Measurements from ENCODE around the gene BCDIN3D. TPM values are rescaled to one million over a fixed set of nuclear protein-coding genes. Genes with fewer than 3 reads are reported as not detected.

Gene BCDIN3D
- total RNA-seq, 1 experiment from 2014 or later: 5.8 TPM

DNA sequence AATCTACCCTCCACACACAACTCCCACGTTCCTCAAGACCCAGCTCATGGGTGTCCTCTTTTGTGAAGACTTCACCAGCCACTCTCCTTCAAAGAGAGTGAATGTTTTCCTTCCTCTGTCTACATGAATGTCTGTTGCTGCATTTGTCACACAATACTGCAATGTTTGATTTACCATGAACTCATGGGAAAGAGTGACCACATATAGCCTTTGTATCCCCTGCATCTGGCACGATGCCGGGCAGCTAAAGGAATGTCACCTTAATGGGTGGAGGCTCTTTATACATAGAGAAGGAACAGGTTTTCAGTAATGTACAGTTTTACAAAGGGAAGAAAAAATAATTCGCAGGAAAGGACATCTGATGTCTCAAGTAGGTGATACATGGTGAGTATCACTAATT, 12.1 kb upstream of the BCDIN3D start:
- no peak overlapping the region for H3K27ac ChIP-seq (ENCODE audit: low read length)
- H3K9me3 ChIP-seq (ENCODE audit: low read length): no peaks in the 10 kb centered on the region
- no peaks in the 10 kb centered on the region for H3K79me2 ChIP-seq (ENCODE audit: low read length)
- no peak overlapping the region for H3K9ac ChIP-seq (ENCODE audit: low read length)
- H3K4me1 ChIP-seq (ENCODE audit: low read length): no peaks in the 10 kb centered on the region
- H3K27me3 ChIP-seq (ENCODE audit: low read length): no peaks in the 10 kb centered on the region
- no peaks in the 10 kb centered on the region for H3K36me3 ChIP-seq (ENCODE audit: insufficient read depth, low read length)
- no peak overlapping the region for H2AFZ ChIP-seq (ENCODE audit: low read length)
- no peaks in the 10 kb centered on the region for H4K20me1 ChIP-seq (ENCODE audit: insufficient read depth, low read depth, low read length)
- no peak for DNase-seq
- no peak overlapping the region for H3K4me2 ChIP-seq (ENCODE audit: low read depth, low read length, poor library complexity, severe bottlenecking)
- no peaks in the 10 kb centered on the region for H3K9me2 ChIP-seq (replicated peaks; ENCODE audit: insufficient read depth, low read length)
- no peak overlapping the region for H3K4me3 ChIP-seq (ENCODE audit: low read length)

DNA sequence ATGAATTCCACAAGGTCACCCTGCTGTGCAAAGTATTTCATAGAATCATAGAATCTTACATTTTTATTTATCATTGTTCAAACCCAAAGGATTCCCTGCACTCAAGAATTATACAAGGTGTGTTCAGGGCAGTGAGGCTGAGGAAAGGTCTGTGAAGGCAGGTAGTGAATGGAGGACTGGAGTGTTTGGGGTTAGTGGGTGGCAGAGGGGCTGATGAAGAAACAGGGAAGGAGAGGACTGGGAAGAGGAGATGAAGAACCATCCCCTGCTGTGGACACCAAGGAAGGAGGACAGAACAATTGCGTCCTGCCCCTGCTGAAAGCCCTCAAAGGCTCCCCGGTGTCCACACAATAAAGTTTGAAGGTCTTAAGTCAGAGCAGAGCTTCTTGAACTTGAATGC, 10.8 kb upstream of the BCDIN3D start:
- Histone ChIP-seq H3K4me2 (ENCODE audit: low read depth, low read length, poor library complexity, severe bottlenecking) (no peak overlapping the region), H3K79me2 (ENCODE audit: low read length) (no peaks in the 10 kb centered on the region), H4K20me1 (ENCODE audit: insufficient read depth, low read depth, low read length) (no peaks in the 10 kb centered on the region), H3K9me3 (ENCODE audit: low read length) (no peaks in the 10 kb centered on the region), H3K9ac (ENCODE audit: low read length) (no peak overlapping the region), H3K27ac (ENCODE audit: low read length) (no peak overlapping the region), H3K36me3 (ENCODE audit: insufficient read depth, low read length) (no peaks in the 10 kb centered on the region), H2AFZ (ENCODE audit: low read length) (no peak overlapping the region), H3K27me3 (ENCODE audit: low read length) (no peaks in the 10 kb centered on the region), H3K9me2 (replicated peaks; ENCODE audit: insufficient read depth, low read length) (no peaks in the 10 kb centered on the region), H3K4me1 (ENCODE audit: low read length) (0 out of 2 replicates have a peak, but pooled peaks cover 2% of the 10 kb centered on the region), H3K4me3 (ENCODE audit: low read length) (no peak overlapping the region)
- no peak for DNase-seq

DNA sequence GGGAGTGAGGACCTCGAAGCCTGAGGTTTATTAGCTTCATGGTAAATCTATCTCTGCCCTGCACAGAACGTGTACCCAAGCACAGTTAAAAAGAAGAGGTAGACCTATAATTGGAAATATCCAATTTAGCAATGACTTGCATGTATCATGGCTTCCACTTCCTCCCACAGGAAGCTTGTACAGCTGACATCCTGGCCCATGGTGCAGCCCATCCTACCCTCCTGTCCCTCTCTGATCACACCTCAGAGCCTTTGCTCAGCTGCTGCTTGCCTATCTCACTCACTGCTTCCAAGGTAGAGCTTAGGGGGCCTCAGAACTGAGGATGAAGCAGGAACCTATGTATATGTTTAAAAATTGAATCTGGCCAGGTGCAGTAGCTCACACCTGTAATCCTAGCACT, 4.3 kb upstream of the BCDIN3D start:
- Histone ChIP-seq H3K4me1 (ENCODE audit: low read length) (peaks cover 20% of the 10 kb centered on the region), H4K20me1 (ENCODE audit: insufficient read depth, low read depth, low read length) (no peaks in the 10 kb centered on the region), H3K79me2 (ENCODE audit: low read length) (no peaks in the 10 kb centered on the region), H3K27ac (ENCODE audit: low read length) (no peak overlapping the region), H3K9me2 (replicated peaks; ENCODE audit: insufficient read depth, low read length) (no peaks in the 10 kb centered on the region), H3K36me3 (ENCODE audit: insufficient read depth, low read length) (no peaks in the 10 kb centered on the region), H3K9me3 (ENCODE audit: low read length) (no peaks in the 10 kb centered on the region), H3K4me3 (ENCODE audit: low read length) (no peak overlapping the region), H2AFZ (ENCODE audit: low read length) (no peak overlapping the region), H3K27me3 (ENCODE audit: low read length) (no peaks in the 10 kb centered on the region), H3K9ac (ENCODE audit: low read length) (no peak overlapping the region), H3K4me2 (ENCODE audit: low read depth, low read length, poor library complexity, severe bottlenecking) (no peak overlapping the region)
- DNase-seq: no peak

DNA sequence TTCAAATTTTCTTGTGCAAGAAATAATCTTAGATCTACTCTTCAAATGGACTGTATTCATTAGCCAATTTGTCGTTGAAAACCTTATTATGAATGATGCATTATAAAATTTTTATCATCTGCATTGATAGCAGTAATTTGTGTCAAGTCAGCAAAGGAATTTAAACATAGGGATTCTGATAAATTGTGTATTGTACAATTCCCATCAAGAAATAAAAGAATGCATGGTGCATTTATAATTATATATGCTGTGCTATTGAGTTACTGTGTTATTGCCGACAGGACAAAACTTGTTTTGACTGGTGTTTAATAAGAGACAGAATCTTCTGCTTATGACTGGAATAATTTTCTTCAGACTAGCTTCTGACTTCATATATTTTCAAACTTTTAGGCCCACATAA, 3.1 kb upstream of the BCDIN3D start:
- no peak overlapping the region for H3K9ac ChIP-seq (ENCODE audit: low read length)
- no peak overlapping the region for H3K4me2 ChIP-seq (ENCODE audit: low read depth, low read length, poor library complexity, severe bottlenecking)
- no peaks in the 10 kb centered on the region for H4K20me1 ChIP-seq (ENCODE audit: insufficient read depth, low read depth, low read length)
- H3K79me2 ChIP-seq (ENCODE audit: low read length): no peaks in the 10 kb centered on the region
- H3K4me1 ChIP-seq (ENCODE audit: low read length): peaks cover 31% of the 10 kb centered on the region
- no peaks in the 10 kb centered on the region for H3K9me2 ChIP-seq (replicated peaks; ENCODE audit: insufficient read depth, low read length)
- no peaks in the 10 kb centered on the region for H3K9me3 ChIP-seq (ENCODE audit: low read length)
- no peaks in the 10 kb centered on the region for H3K27me3 ChIP-seq (ENCODE audit: low read length)
- H2AFZ ChIP-seq (ENCODE audit: low read length): no peak overlapping the region
- no peaks in the 10 kb centered on the region for H3K36me3 ChIP-seq (ENCODE audit: insufficient read depth, low read length)
- no peak overlapping the region for H3K4me3 ChIP-seq (ENCODE audit: low read length)
- DNase-seq: no peak
- H3K27ac ChIP-seq (ENCODE audit: low read length): no peak overlapping the region

DNA sequence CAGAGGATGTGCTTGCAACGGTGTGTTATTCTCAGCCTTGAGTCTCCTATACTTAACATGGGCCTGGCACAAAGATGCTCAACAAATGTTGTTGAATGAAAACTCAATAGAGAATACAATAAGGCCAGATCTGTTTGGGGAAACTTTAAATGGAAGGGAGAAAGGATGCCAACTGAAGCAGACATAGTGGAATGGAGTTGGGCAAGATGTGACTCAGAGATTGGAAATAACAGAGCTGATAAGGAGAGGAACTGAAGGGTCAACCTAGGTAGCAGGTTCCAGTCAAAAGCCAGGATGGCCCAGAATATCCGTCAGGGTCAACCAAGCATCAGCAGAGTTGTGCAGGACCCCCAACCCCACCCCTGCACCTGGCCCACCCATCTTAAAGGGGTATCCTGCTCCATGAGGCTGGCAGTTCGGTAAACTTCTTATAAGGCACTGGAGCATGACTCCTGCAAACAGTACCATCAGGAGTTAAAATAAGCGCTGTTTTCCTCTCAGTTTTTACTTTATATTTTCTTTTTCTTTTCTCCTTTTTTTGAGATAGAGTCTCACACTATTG, 1.1 kb upstream of the BCDIN3D start:
- DNase-seq: no peak
- H3K4me2 ChIP-seq (ENCODE audit: low read depth, low read length, poor library complexity, severe bottlenecking): peak overlapping the region; percentile 89
- no peaks in the 10 kb centered on the region for H3K36me3 ChIP-seq (ENCODE audit: insufficient read depth, low read length)
- H3K4me1 ChIP-seq (ENCODE audit: low read length): peaks cover 31% of the 10 kb centered on the region
- H3K9ac ChIP-seq (ENCODE audit: low read length): peak overlapping the region; percentile 95
- H2AFZ ChIP-seq (ENCODE audit: low read length): peak overlapping the region; percentile 58; the same call in 1 of the 2 replicates
- no peak overlapping the region; the same call in 1 of the 2 replicates for H3K27ac ChIP-seq (ENCODE audit: low read length)
- H4K20me1 ChIP-seq (ENCODE audit: insufficient read depth, low read depth, low read length): no peaks in the 10 kb centered on the region
- peak overlapping the region; percentile 85 for H3K4me3 ChIP-seq (ENCODE audit: low read length)
- no peaks in the 10 kb centered on the region for H3K27me3 ChIP-seq (ENCODE audit: low read length)
- no peaks in the 10 kb centered on the region for H3K79me2 ChIP-seq (ENCODE audit: low read length)
- no peaks in the 10 kb centered on the region for H3K9me2 ChIP-seq (replicated peaks; ENCODE audit: insufficient read depth, low read length)
- H3K9me3 ChIP-seq (ENCODE audit: low read length): no peaks in the 10 kb centered on the region

DNA sequence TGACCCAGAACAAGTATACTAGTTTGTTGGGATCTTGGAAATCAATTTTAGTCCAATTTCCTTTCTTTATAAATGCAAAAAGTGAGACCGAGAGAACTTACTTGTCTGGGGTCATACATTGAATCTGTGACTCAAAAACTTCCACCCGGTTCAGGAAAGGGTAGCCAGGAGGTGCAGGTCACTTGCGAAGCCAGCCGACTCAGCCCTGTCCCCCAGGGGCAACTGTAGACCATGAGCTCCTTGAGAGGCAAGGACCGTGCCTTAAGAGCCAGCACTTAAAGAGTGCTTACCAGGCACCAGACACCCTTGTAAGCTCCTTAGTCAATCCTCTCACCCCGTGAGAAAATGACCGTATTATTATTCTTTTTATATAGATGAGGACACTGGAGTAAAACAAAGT, 505 bp upstream of the BCDIN3D start:
- DNase-seq: no peak
- Histone ChIP-seq H3K4me1 (ENCODE audit: low read length) (peaks cover 29% of the 10 kb centered on the region), H3K79me2 (ENCODE audit: low read length) (no peaks in the 10 kb centered on the region), H3K9ac (ENCODE audit: low read length) (peak overlapping the region; percentile 95), H4K20me1 (ENCODE audit: insufficient read depth, low read depth, low read length) (peaks cover 4% of the 10 kb centered on the region; the same call in 1 of the 2 replicates), H3K4me3 (ENCODE audit: low read length) (peak overlapping the region; percentile 85), H2AFZ (ENCODE audit: low read length) (peak overlapping the region; percentile 58), H3K27me3 (ENCODE audit: low read length) (no peaks in the 10 kb centered on the region), H3K9me2 (replicated peaks; ENCODE audit: insufficient read depth, low read length) (no peaks in the 10 kb centered on the region), H3K9me3 (ENCODE audit: low read length) (no peaks in the 10 kb centered on the region), H3K36me3 (ENCODE audit: insufficient read depth, low read length) (no peaks in the 10 kb centered on the region), H3K4me2 (ENCODE audit: low read depth, low read length, poor library complexity, severe bottlenecking) (peak overlapping the region; percentile 89), H3K27ac (ENCODE audit: low read length) (peak overlapping the region; percentile 8; the same call in 1 of the 2 replicates)

DNA sequence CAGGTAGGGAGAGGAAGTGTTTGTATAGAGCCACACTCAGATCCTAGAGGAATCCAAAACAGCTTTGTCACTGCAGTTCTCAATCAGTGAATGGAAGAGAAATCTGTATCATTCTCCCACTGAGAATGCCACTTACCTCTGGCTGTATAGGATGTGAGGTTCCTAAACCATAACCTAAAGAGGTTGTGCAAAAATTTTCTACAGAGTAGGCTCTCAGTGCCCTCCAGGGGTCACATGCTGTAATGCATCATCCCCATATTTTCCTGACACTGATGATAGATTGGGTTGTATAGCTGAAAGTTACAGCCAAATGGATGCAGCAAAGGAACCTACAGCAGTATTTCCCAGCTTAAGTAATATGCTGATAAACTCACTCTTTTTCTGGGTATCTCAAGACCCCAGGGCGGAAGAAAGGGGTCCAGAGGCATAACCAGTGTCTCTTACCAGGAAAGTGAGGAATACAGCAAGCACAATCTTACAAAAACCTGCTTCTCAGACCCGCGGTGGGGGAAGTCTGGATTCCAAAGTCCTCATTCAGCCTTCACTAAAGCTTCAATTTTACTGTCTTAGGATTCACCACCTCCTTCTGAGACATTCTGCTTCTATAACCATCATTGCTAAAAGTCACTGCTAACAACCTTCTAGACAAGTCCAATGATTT, 3.8 kb downstream of the BCDIN3D start:
- Histone ChIP-seq H3K4me1 (ENCODE audit: low read length) (peaks cover 25% of the 10 kb centered on the region), H3K79me2 (ENCODE audit: low read length) (no peaks in the 10 kb centered on the region), H3K27me3 (ENCODE audit: low read length) (no peaks in the 10 kb centered on the region), H3K9me2 (replicated peaks; ENCODE audit: insufficient read depth, low read length) (no peaks in the 10 kb centered on the region), H3K4me2 (ENCODE audit: low read depth, low read length, poor library complexity, severe bottlenecking) (no peak overlapping the region), H4K20me1 (ENCODE audit: insufficient read depth, low read depth, low read length) (peaks cover 6% of the 10 kb centered on the region; the same call in 1 of the 2 replicates), H3K9me3 (ENCODE audit: low read length) (no peaks in the 10 kb centered on the region), H3K4me3 (ENCODE audit: low read length) (no peak overlapping the region), H2AFZ (ENCODE audit: low read length) (no peak overlapping the region), H3K36me3 (ENCODE audit: insufficient read depth, low read length) (no peaks in the 10 kb centered on the region), H3K9ac (ENCODE audit: low read length) (no peak overlapping the region), H3K27ac (ENCODE audit: low read length) (no peak overlapping the region)
- peak; percentile 85 for DNase-seq

DNA sequence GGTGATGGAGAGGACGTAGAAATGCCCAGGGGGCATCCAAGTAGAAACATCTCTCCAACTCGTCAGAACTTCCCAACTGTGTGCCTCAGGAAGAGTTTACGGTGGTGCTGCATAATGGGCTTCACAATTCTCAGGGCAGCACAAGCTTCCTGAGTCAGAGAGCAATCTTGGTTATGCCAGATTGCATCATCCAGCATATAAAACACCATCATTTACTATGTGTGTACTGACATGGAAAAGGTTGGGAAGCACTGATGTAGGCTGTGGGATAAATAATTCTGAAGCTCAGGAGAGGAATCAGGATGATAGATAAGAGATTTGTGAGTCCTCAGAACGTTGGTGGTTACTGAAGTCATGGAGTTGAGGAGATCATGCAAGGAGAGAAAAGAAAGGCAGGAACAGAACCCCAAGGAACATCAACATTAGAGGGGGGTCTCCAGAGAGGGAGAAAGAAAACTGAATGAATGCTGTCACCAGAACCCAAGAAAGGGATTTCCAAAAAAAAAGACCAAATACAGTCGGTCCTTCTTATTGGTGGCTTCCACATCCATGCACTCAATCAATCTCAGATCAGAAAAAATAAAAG, 10.0 kb downstream of the BCDIN3D start:
- DNase-seq: no peak
- H3K27ac ChIP-seq (ENCODE audit: low read length): no peak overlapping the region
- no peaks in the 10 kb centered on the region for H3K79me2 ChIP-seq (ENCODE audit: low read length)
- no peaks in the 10 kb centered on the region for H3K36me3 ChIP-seq (ENCODE audit: insufficient read depth, low read length)
- no peaks in the 10 kb centered on the region for H3K9me2 ChIP-seq (replicated peaks; ENCODE audit: insufficient read depth, low read length)
- H2AFZ ChIP-seq (ENCODE audit: low read length): no peak overlapping the region
- no peak overlapping the region for H3K4me2 ChIP-seq (ENCODE audit: low read depth, low read length, poor library complexity, severe bottlenecking)
- peaks cover 11% of the 10 kb centered on the region for H3K4me1 ChIP-seq (ENCODE audit: low read length)
- H3K9ac ChIP-seq (ENCODE audit: low read length): no peak overlapping the region
- H3K4me3 ChIP-seq (ENCODE audit: low read length): no peak overlapping the region
- H3K27me3 ChIP-seq (ENCODE audit: low read length): no peaks in the 10 kb centered on the region
- H4K20me1 ChIP-seq (ENCODE audit: insufficient read depth, low read depth, low read length): no peaks in the 10 kb centered on the region
- no peaks in the 10 kb centered on the region for H3K9me3 ChIP-seq (ENCODE audit: low read length)
